DOHH2 (cell line): Measurements from ENCODE around the gene EXOC6B.
"Not testable (repeated sequence)": the region's sequence is repeated elsewhere in the genome, so short reads cannot be mapped to it uniquely, and the experiment has no call there.

Experiments used
- H3F3A ChIP-seq: fragments of 200-600 bp; sonication (generic), shearing (Covaris generic); 2 replicates; pipeline ENCODE4 v1.6.0; 2016; ENCODE audit warnings: antibody characterized with exemption, mild to moderate bottlenecking; ENCODE audit not compliant: control insufficient read depth, insufficient read depth
- H3K27ac ChIP-seq: fragments of 200-600 bp; sonication (generic); 2 replicates; pipeline ENCODE4 v1.5.1; 2014; ENCODE audit warnings: low read depth, mild to moderate bottlenecking, low read length, moderate library complexity
- H3K27me3 ChIP-seq: fragments of 200-600 bp; sonication (generic); 2 replicates; pipeline ENCODE4 v1.6.1; 2014; ENCODE audit warnings: mild to moderate bottlenecking, low read length, mixed read lengths; ENCODE audit not compliant: control insufficient read depth
- H3K36me3 ChIP-seq: fragments of 200-600 bp; sonication (generic); 2 replicates; pipeline ENCODE4 v1.6.1; 2014; ENCODE audit warnings: mild to moderate bottlenecking, low read length, moderate library complexity, mixed read lengths; ENCODE audit not compliant: control insufficient read depth
- H3K4me1 ChIP-seq: fragments of 200-600 bp; sonication (generic); 2 replicates; pipeline ENCODE4 v1.6.1; 2014; ENCODE audit warnings: mild to moderate bottlenecking, low read length, mixed read lengths; ENCODE audit not compliant: control insufficient read depth
- H3K4me2 ChIP-seq: fragments of 200-600 bp; sonication (generic); 2 replicates; pipeline ENCODE4 v1.6.0; 2014; ENCODE audit warnings: mild to moderate bottlenecking, low read length, moderate library complexity
- H3K4me3 ChIP-seq: fragments of 200-600 bp; sonication (generic); 2 replicates; pipeline ENCODE4 v1.5.1; 2014; ENCODE audit warnings: mild to moderate bottlenecking, low read length, mixed read lengths
- H3K79me2 ChIP-seq: fragments of 200-600 bp; sonication (generic); 2 replicates; pipeline ENCODE4 v1.6.1; 2014; ENCODE audit warnings: mild to moderate bottlenecking, low read length, mixed read lengths; ENCODE audit not compliant: control insufficient read depth
- H3K9me2 ChIP-seq: fragments of 200-600 bp; sonication (generic); replicated peaks from 2 replicates; pipeline ENCODE4 v1.6.1; 2014; ENCODE audit warnings: mild to moderate bottlenecking, low read length, mixed read lengths; ENCODE audit not compliant: control insufficient read depth
- H3K9me3 ChIP-seq: fragments of 200-600 bp; sonication (generic); 2 replicates; pipeline ENCODE4 v1.6.1; 2014; ENCODE audit warnings: antibody characterized with exemption, low read length, mixed read lengths; ENCODE audit not compliant: control insufficient read depth, insufficient read depth
- H4K20me1 ChIP-seq: fragments of 200-600 bp; sonication (generic); 2 replicates; pipeline ENCODE4 v1.6.0; 2014; ENCODE audit warnings: low read depth, mild to moderate bottlenecking, antibody characterized with exemption, low read length, moderate library complexity; ENCODE audit not compliant: control insufficient read depth, insufficient read depth
- EZH2phosphoT487 ChIP-seq: fragments of 200-600 bp; sonication (generic); IDR thresholded peaks from 2 replicates; pipeline ENCODE4 v1.6.1; 2017; ENCODE audit warnings: borderline replicate concordance, mild to moderate bottlenecking, antibody characterized with exemption, low read length, moderate library complexity, mixed read lengths
- TF ChIP-seq, protein P1 (sequence below): fragments of 200-600 bp; sonication (generic); IDR thresholded peaks from one replicate; pipeline ENCODE4 v1.5.1; 2014; ENCODE audit warnings: antibody characterized with exemption, mild to moderate bottlenecking, low read depth, low read length; ENCODE audit not compliant: poor library complexity, severe bottlenecking

Gene EXOC6B

DNA sequence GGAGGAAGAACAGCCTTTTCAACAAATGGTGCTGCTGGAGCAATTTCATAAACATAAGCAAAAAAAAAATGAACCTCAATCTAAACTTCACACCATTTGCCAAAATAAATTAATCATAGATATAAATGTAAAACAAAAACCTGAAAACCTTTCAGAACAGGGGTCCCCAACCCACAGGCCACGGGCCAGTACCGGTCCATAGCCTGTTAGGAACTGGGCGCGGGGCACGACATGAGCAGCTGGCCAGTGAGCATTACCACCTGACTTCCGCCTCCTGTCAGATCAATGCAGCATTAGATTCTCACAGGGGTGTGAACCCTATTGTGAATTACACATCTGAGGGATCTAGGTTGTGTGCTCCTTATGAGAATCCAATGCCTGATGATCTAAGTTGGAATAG is 176.0 kb downstream of the EXOC6B start:
- no peaks in the 10 kb centered on the region for H3K36me3 ChIP-seq

DNA sequence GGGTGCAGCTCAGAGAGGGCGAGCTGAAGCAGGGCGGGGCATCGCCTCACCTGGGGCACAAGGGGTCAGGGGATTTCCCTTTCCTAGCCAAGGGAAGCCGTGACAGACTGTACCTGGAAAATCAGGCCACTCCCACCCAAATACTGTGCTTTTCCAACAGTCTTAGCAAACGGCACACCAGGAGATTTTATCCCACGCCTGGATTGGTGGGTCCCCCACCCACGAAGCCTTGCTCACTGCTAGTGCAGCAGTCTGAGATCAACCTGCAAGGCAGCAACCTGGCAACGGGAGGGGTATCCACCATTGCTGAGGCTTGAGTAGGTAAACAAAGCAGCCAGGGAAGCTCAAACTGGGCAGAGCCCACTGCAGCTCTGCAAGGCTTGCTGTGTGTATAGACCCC is 184.6 kb downstream of the EXOC6B start:
- H4K20me1 ChIP-seq, H3K4me3 ChIP-seq, H3K27ac ChIP-seq, H3K79me2 ChIP-seq, H3F3A ChIP-seq, H3K4me2 ChIP-seq, H3K9me3 ChIP-seq, H3K9me2 ChIP-seq, H3K36me3 ChIP-seq, H3K27me3 ChIP-seq, H3K4me1 ChIP-seq: not testable (repeated sequence)

More for the DNA sequence above, 176.0 kb downstream of the EXOC6B start:
- H3K9me3 ChIP-seq, result no peaks in the 10 kb centered on the region
- no peaks in the 10 kb centered on the region for H3F3A ChIP-seq
- no peak overlapping the region for H3K4me2 ChIP-seq
- no peaks in the 10 kb centered on the region for H3K9me2 ChIP-seq
- no peaks in the 10 kb centered on the region for H4K20me1 ChIP-seq
- no peaks in the 10 kb centered on the region for H3K79me2 ChIP-seq
- H3K27ac ChIP-seq, result no peak overlapping the region
- TF ChIP-seq, protein P1, sequence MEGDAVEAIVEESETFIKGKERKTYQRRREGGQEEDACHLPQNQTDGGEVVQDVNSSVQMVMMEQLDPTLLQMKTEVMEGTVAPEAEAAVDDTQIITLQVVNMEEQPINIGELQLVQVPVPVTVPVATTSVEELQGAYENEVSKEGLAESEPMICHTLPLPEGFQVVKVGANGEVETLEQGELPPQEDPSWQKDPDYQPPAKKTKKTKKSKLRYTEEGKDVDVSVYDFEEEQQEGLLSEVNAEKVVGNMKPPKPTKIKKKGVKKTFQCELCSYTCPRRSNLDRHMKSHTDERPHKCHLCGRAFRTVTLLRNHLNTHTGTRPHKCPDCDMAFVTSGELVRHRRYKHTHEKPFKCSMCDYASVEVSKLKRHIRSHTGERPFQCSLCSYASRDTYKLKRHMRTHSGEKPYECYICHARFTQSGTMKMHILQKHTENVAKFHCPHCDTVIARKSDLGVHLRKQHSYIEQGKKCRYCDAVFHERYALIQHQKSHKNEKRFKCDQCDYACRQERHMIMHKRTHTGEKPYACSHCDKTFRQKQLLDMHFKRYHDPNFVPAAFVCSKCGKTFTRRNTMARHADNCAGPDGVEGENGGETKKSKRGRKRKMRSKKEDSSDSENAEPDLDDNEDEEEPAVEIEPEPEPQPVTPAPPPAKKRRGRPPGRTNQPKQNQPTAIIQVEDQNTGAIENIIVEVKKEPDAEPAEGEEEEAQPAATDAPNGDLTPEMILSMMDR, result no peak
- TF ChIP-seq EZH2phosphoT487, result no peak
- H3K4me3 ChIP-seq, result no peak overlapping the region
- H3K27me3 ChIP-seq, result no peaks in the 10 kb centered on the region
- no peaks in the 10 kb centered on the region for H3K4me1 ChIP-seq

DNA sequence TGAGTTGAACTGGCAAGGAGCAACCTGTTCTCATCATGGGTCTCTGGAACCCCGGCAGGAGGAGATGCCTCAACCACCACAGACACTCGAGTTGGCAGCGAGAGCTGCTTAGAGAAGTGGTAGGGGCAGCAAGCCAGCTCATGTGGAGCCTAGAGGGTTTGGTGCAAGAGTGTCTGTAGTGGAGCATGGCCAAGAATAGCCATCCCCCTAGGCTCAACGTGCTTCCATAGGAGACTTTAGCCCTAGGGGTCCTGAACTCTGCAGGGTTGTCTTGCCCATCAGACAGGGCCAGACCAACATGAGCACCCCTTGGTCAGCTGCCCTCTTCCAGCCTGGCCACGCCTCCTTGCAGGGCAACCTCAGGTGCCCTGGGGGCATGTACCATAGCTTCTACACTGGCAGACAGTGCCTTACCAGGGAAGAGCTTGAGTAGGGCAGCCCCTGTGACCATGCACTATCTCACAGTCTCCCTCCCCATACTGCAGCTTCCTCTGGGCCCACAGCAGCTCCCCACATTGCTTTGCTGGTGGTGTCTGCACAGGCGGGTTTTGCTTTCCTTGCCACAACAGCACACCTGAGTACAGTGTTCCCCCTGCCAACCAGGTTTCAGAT is 187.1 kb downstream of the EXOC6B start:
- Histone ChIP-seq H3F3A (no peaks in the 10 kb centered on the region), H3K9me3 (no peaks in the 10 kb centered on the region), H3K27ac (no peak overlapping the region), H3K4me1 (no peaks in the 10 kb centered on the region), H3K4me3 (no peak overlapping the region), H3K79me2 (no peaks in the 10 kb centered on the region), H4K20me1 (no peaks in the 10 kb centered on the region), H3K36me3 (no peaks in the 10 kb centered on the region), H3K27me3 (peaks cover 3% of the 10 kb centered on the region; the same call in 1 of the 2 replicates), H3K4me2 (no peak overlapping the region), H3K9me2 (no peaks in the 10 kb centered on the region)
- TF ChIP-seq EZH2phosphoT487, result no peak
- TF ChIP-seq, protein P1, result no peak

DNA sequence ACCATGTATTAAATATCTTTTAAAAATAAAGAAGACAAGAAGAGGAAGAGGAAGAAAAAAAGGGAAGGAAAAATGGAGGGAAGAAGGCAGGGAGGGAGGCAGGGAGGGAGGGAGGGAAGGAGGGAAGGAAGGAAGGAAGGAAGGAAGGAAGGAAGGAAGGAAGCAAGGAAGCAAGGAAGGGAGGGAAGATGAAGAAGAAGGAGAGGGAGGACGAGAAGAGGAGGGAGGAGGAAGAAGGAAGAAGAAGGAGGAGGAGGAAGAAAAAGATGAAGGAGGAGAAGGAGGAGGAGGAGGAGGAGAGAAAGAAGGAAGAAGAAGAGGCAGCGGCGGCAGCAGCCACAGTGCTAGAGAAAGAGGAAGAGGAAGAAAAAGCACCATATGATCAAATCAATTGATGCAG is 189.6 kb downstream of the EXOC6B start:
- Histone ChIP-seq H4K20me1 (no peaks in the 10 kb centered on the region), H3K79me2 (no peaks in the 10 kb centered on the region), H3K36me3 (no peaks in the 10 kb centered on the region), H3K27me3 (peaks cover 3% of the 10 kb centered on the region; the same call in 1 of the 2 replicates), H3K4me3 (no peak overlapping the region), H3K27ac (no peak overlapping the region), H3K4me1 (no peaks in the 10 kb centered on the region), H3F3A (no peaks in the 10 kb centered on the region), H3K9me3 (no peaks in the 10 kb centered on the region), H3K4me2 (no peak overlapping the region), H3K9me2 (no peaks in the 10 kb centered on the region)
- TF ChIP-seq, protein P1, result no peak
- TF ChIP-seq EZH2phosphoT487, result no peak
